ENCODE measurements around the gene SH2B3. TPM values are rescaled to one million over a fixed set of nuclear protein-coding genes. Genes with fewer than 3 reads are reported as not detected.

The SH2B3 gene
- total and polyA plus RNA-seq, 2 experiments from 2014 or later, result 8.1 to 59.3 TPM

DNA sequence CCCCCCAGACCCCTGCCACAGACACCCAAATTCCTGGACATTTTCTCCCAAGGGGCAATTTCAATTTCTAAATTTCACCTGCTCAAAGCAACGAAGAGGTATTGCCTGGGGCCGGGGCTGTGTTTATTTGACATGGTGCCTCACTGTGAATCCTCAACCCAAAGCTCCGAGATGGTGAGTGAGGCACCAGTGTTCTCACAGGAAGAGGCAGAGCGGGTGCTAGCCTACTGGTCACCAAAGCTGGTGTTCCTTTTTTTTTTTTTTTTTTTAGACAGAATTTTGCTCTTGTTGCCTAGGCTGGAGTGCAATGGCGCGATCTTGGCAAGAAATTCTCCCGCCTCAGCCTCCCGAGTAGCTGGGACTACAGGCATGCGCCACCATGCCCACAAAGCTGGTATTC, 14.8 kb upstream of the SH2B3 start (continued):
- TF ChIP-seq, protein P1, sequence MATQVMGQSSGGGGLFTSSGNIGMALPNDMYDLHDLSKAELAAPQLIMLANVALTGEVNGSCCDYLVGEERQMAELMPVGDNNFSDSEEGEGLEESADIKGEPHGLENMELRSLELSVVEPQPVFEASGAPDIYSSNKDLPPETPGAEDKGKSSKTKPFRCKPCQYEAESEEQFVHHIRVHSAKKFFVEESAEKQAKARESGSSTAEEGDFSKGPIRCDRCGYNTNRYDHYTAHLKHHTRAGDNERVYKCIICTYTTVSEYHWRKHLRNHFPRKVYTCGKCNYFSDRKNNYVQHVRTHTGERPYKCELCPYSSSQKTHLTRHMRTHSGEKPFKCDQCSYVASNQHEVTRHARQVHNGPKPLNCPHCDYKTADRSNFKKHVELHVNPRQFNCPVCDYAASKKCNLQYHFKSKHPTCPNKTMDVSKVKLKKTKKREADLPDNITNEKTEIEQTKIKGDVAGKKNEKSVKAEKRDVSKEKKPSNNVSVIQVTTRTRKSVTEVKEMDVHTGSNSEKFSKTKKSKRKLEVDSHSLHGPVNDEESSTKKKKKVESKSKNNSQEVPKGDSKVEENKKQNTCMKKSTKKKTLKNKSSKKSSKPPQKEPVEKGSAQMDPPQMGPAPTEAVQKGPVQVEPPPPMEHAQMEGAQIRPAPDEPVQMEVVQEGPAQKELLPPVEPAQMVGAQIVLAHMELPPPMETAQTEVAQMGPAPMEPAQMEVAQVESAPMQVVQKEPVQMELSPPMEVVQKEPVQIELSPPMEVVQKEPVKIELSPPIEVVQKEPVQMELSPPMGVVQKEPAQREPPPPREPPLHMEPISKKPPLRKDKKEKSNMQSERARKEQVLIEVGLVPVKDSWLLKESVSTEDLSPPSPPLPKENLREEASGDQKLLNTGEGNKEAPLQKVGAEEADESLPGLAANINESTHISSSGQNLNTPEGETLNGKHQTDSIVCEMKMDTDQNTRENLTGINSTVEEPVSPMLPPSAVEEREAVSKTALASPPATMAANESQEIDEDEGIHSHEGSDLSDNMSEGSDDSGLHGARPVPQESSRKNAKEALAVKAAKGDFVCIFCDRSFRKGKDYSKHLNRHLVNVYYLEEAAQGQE (IDR thresholded peaks at IDR 0.05; ENCODE audit: unreplicated experiment), result no peak
- TF ChIP-seq POLR2AphosphoS5 (IDR thresholded peaks at IDR 0.05; ENCODE audit: low read depth), result no peak
- no peak for TF ChIP-seq ETS1 (IDR thresholded peaks at IDR 0.05)
- TF ChIP-seq STAT1 (IDR thresholded peaks at IDR 0.05; ENCODE audit: unreplicated experiment), result no peak
- TF ChIP-seq JUNB (IDR thresholded peaks at IDR 0.05; ENCODE audit: unreplicated experiment), result no peak
- no peak for TF ChIP-seq CREB1 (CRISPR knock-in tag; IDR thresholded peaks at IDR 0.05; ENCODE audit: low read depth)

DNA sequence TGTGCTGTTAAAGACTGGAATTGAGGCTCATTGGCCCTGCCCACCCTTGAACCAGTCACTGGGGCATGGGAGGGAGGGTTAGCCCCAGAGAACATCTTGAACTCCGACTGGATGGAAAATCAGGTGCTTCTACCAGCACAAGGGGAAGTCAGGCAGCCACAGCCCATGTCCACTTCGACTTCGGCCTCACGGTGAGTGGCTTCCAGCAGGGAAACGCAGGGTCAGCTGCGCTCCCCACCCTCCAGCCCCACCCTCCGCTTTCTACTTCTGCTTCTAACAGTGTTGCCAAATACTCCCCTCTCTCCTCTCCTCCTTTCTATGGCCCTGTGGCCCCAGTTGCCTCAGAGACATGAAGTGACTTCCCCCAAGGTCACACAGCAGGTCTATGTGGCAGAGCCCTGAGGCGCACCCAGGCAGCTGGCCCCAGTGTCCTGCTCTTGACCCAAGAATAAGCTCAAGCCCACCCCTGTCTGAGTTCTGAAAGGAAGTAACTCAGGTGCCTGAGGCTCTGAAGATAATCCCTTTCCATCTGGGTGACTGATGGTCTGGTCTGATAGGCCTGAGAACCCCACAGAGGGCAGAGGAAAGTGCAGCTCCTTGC, 11.9 kb upstream of the SH2B3 start:
- Mint-ChIP-seq H3K27ac (no peak overlapping the region), H3K4me1 (peaks cover 2% of the 10 kb centered on the region; the same call in 1 of the 3 replicates), H3K4me3 (no peak overlapping the region), H3K36me3 (ENCODE audit: low read depth) (no peaks in the 10 kb centered on the region), H3K9me3 (no peaks in the 10 kb centered on the region), H3K27me3 (ENCODE audit: insufficient read depth, low read depth, poor library complexity) (peaks cover 9% of the 10 kb centered on the region)
- Histone ChIP-seq H3K4me1 (ENCODE audit: insufficient read depth) (no peaks in the 10 kb centered on the region), H3K27ac (ENCODE audit: low read depth) (no peak overlapping the region), H3F3A (replicated peaks; ENCODE audit: low read depth) (0 out of 2 replicates have a peak, but pooled peaks cover 3% of the 10 kb centered on the region), H4K20me1 (replicated peaks; ENCODE audit: insufficient read depth) (no peaks in the 10 kb centered on the region), H3K4me2 (no peak overlapping the region), H2AFZ (no peak overlapping the region), H3K36me3 (ENCODE audit: insufficient read depth) (no peaks in the 10 kb centered on the region), H3K4me3 (no peak overlapping the region), H3K9me2 (ENCODE audit: insufficient read depth) (no peaks in the 10 kb centered on the region), H3K27me3 (ENCODE audit: insufficient read depth) (no peaks in the 10 kb centered on the region), H3K79me2 (replicated peaks; ENCODE audit: insufficient read depth) (no peaks in the 10 kb centered on the region)
- DNase-seq (ENCODE audit: low spot score), result no peak
- no peak for ATAC-seq
- TF ChIP-seq ZNF462 (CRISPR knock-in tag; IDR thresholded peaks at IDR 0.05), result no peak

Measured in GM23338 (cell line).